Mesenchymal stem cell (in vitro differentiated cells and primary cell): ENCODE measurements around the gene MRO.

Experiments used
- DNase-seq: peaks from one replicate; pipeline ENCODE4 v3.0.0-alpha.2; 2013
- H2AFZ ChIP-seq: one replicate; pipeline ENCODE4 v1.6.1; 2013; ENCODE audit warnings: low read depth, mild to moderate bottlenecking, control low read depth, inconsistent platforms, low read length, moderate library complexity
- H2AK5ac ChIP-seq: 2 replicates; pipeline ENCODE4 v1.6.1; 2013; ENCODE audit warnings: low read length, moderate library complexity, mild to moderate bottlenecking, inconsistent platforms; ENCODE audit not compliant: severe bottlenecking
- H2BK120ac ChIP-seq: one replicate; pipeline ENCODE4 v1.6.1; 2013; ENCODE audit warnings: low read depth, mild to moderate bottlenecking, inconsistent platforms, low read length, moderate library complexity
- H2BK12ac ChIP-seq, 2 experiments: one replicate each; pipeline ENCODE4 v1.6.1; 2013; ENCODE audit warnings: inconsistent platforms in 2 of 2, low read length in 2 of 2, mild to moderate bottlenecking in 2 of 2, moderate library complexity in 2 of 2, control low read depth in 1 of 2
- H2BK15ac ChIP-seq: one replicate; pipeline ENCODE4 v1.6.1; 2013; ENCODE audit warnings: mild to moderate bottlenecking, low read depth, inconsistent platforms; ENCODE audit not compliant: poor library complexity, severe bottlenecking
- H2BK5ac ChIP-seq: 2 replicates; pipeline ENCODE4 v1.6.1; 2013; ENCODE audit warnings: low read depth, mild to moderate bottlenecking, low read length, control low read depth, inconsistent platforms; ENCODE audit not compliant: poor library complexity, severe bottlenecking
- H3K14ac ChIP-seq, 2 experiments: one replicate each; pipeline ENCODE4 v1.6.1; 2013; ENCODE audit warnings: inconsistent platforms in 2 of 2, low read length in 2 of 2, control low read depth in 1 of 2, mild to moderate bottlenecking in 1 of 2, moderate library complexity in 1 of 2
- H3K18ac ChIP-seq, 2 experiments: one replicate each; pipeline ENCODE4 v1.6.1; 2013; ENCODE audit warnings: inconsistent platforms in 2 of 2, low read length in 2 of 2, control low read depth in 1 of 2, low read depth in 1 of 2, mild to moderate bottlenecking in 1 of 2
- H3K23ac ChIP-seq, 2 experiments: one replicate each; pipeline ENCODE4 v1.6.1; 2013; ENCODE audit warnings: inconsistent platforms in 2 of 2, low read length in 2 of 2, mild to moderate bottlenecking in 2 of 2, moderate library complexity in 2 of 2, control low read depth in 1 of 2
- H3K27ac ChIP-seq: 2 replicates; pipeline ENCODE4 v1.5.1; 2013; ENCODE audit warnings: mild to moderate bottlenecking, moderate library complexity, low read length, control low read depth, inconsistent platforms; ENCODE audit not compliant: poor library complexity, severe bottlenecking
- H3K27me3 ChIP-seq, 2 experiments: 2 replicates each; pipeline versions ENCODE4 v1.6.1 to v1.7.0; 2013; ENCODE audit warnings: low read length in 2 of 2, mild to moderate bottlenecking in 2 of 2, moderate library complexity in 2 of 2, control low read depth in 1 of 2, inconsistent platforms in 1 of 2; ENCODE audit not compliant: control insufficient read depth in 1 of 2, insufficient read depth in 1 of 2
- H3K36me3 ChIP-seq, 2 experiments: 2 replicates each; pipeline versions ENCODE4 v1.6.1 to v1.7.0; 2013; ENCODE audit warnings: low read length in 2 of 2, control low read depth in 1 of 2, inconsistent platforms in 1 of 2, low read depth in 1 of 2, mild to moderate bottlenecking in 1 of 2; ENCODE audit not compliant: insufficient read depth in 2 of 2, control insufficient read depth in 1 of 2
- H3K4ac ChIP-seq, 2 experiments: one replicate each; pipeline ENCODE4 v1.6.1; 2013; ENCODE audit warnings: inconsistent platforms in 2 of 2, low read length in 2 of 2, mild to moderate bottlenecking in 2 of 2, moderate library complexity in 2 of 2, control low read depth in 1 of 2, low read depth in 1 of 2
- H3K4me1 ChIP-seq: 2 replicates; pipeline ENCODE4 v1.6.1; 2013; ENCODE audit warnings: low read depth, low read length, control low read depth; ENCODE audit not compliant: control insufficient read depth, insufficient read depth
- H3K4me2 ChIP-seq: 2 replicates; pipeline ENCODE4 v1.6.1; 2013; ENCODE audit warnings: low read length, mild to moderate bottlenecking, inconsistent platforms; ENCODE audit not compliant: poor library complexity, severe bottlenecking
- H3K4me3 ChIP-seq, 2 experiments: 2 replicates each; pipeline versions ENCODE4 v1.5.1 to v1.7.0; 2013; ENCODE audit warnings: low read length in 2 of 2, mild to moderate bottlenecking in 2 of 2, control low read depth in 1 of 2, low read depth in 1 of 2; ENCODE audit not compliant: insufficient read depth in 1 of 2
- H3K79me1 ChIP-seq: replicated peaks from 2 replicates; pipeline ENCODE4 v1.6.1; 2013; ENCODE audit warnings: mild to moderate bottlenecking, control low read depth, low read length, inconsistent platforms; ENCODE audit not compliant: poor library complexity, severe bottlenecking
- H3K9ac ChIP-seq: 2 replicates; pipeline ENCODE4 v1.7.0; 2013; ENCODE audit warnings: mild to moderate bottlenecking, low read length, moderate library complexity
- H3K9me3 ChIP-seq: 2 replicates; pipeline ENCODE4 v1.7.0; 2013; ENCODE audit warnings: mild to moderate bottlenecking, low read length; ENCODE audit not compliant: control insufficient read depth
- H4K8ac ChIP-seq: one replicate; pipeline ENCODE4 v1.6.1; 2013; ENCODE audit warnings: inconsistent platforms, mild to moderate bottlenecking, low read length, moderate library complexity
- H4K91ac ChIP-seq: one replicate; pipeline ENCODE4 v1.6.1; 2013; ENCODE audit warnings: mild to moderate bottlenecking, low read length, inconsistent platforms
- WGBS: methylation state at CpG from one replicate; pipeline ENCODE4 v1.1.7; 2013; ENCODE audit warnings: mixed read lengths; 5-methylcytosine and 5-hydroxymethylcytosine counted together

The MRO gene

DNA sequence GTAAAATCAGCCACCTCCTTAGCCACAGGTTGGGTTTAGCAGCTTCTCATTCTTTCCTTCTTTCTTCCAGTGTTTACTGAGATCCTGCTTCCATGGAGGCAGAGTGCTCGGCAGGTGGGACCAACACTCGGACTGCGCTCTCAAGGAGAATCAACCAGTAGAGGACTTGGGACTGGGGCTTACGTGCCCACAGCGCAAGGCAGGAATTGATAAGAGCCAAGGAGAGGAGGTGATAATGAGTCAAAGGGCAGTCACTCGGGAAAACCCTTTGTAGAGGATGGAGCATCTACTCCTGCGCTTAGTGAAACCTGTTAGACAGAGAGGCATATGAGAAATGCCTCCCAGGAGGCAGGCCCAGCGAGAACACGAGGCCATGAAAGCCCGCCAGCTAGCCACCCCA, 2.9 kb upstream of the MRO start:
- Histone ChIP-seq H3K27me3 (no peaks in the 10 kb centered on the region), H2BK120ac (no peak overlapping the region), H3K79me1 (no peaks in the 10 kb centered on the region), H3K9ac (no peak overlapping the region), H3K18ac (no peak overlapping the region), H4K8ac (no peak overlapping the region), H2BK12ac (no peak overlapping the region), H3K23ac (no peak overlapping the region), H3K14ac (no peak overlapping the region), H3K36me3 (no peaks in the 10 kb centered on the region), H2AK5ac (no peak overlapping the region), H2BK5ac (no peak overlapping the region), H3K4me3 (no peak overlapping the region), H3K4me2 (no peak overlapping the region), H4K91ac (no peak overlapping the region), H3K9me3 (no peaks in the 10 kb centered on the region), H3K27ac (no peak overlapping the region), H3K4me1 (peaks cover 4% of the 10 kb centered on the region), H2BK15ac (no peak overlapping the region), H2AFZ (no peak overlapping the region), H3K4ac (no peak overlapping the region)
- no peak for DNase-seq
- WGBS = 86% methylated on average over 10 of the region's 10 CpGs

DNA sequence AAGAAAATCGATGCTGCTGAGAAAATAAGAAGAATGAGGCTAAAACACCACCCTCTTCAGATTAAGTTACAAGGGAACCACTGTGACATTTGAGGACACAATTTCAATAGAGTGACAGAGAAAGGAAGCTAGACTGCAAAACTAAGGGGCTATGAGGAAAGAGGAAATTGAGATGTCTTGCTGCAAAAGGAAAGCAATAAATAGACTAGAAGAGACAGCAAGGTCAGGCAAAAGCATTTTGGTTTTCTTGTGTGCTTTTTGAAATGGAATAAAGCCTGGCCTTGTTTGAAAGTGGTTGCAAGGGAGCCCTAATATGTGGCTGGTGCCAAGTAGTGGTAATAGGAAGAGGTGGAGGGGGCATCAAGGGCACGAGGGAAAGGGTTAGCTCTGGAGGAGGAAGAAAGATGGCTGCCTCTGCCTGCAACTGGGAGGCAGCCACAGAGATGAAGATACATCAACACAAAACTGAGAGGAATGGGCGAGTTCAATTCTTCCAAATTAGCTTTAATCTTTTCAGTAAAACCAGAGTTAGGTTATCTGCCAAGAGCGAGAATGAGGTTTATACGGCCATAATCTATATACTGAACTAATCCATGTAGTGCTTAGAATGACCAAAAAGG, 1.2 kb upstream of the MRO start:
- no peaks in the 10 kb centered on the region for H3K79me1 ChIP-seq
- peaks cover 8% of the 10 kb centered on the region for H3K4me1 ChIP-seq
- peak overlapping the region in 1 of 2 experiments; percentile 27 for H3K23ac ChIP-seq
- no peak overlapping the region for H3K4ac ChIP-seq
- no peaks in the 10 kb centered on the region for H3K27me3 ChIP-seq
- H3K14ac ChIP-seq = no peak overlapping the region
- no peak overlapping the region for H2BK120ac ChIP-seq
- no peaks in the 10 kb centered on the region for H3K9me3 ChIP-seq
- no peak overlapping the region for H3K27ac ChIP-seq
- no peak overlapping the region for H2BK5ac ChIP-seq
- peak overlapping the region; percentile 3 for H4K8ac ChIP-seq
- 78% methylated on average over 5 of the region's 5 CpGs for whole genome bisulfite sequencing
- DNase-seq = no peak
- H2AFZ ChIP-seq = no peak overlapping the region
- H3K9ac ChIP-seq = no peak overlapping the region
- no peak overlapping the region for H2BK15ac ChIP-seq
- no peak overlapping the region for H3K4me2 ChIP-seq
- H2AK5ac ChIP-seq = no peak overlapping the region
- no peak overlapping the region for H2BK12ac ChIP-seq
- H3K4me3 ChIP-seq = no peak overlapping the region
- H3K18ac ChIP-seq = no peak overlapping the region
- H4K91ac ChIP-seq = no peak overlapping the region
- H3K36me3 ChIP-seq = no peaks in the 10 kb centered on the region

DNA sequence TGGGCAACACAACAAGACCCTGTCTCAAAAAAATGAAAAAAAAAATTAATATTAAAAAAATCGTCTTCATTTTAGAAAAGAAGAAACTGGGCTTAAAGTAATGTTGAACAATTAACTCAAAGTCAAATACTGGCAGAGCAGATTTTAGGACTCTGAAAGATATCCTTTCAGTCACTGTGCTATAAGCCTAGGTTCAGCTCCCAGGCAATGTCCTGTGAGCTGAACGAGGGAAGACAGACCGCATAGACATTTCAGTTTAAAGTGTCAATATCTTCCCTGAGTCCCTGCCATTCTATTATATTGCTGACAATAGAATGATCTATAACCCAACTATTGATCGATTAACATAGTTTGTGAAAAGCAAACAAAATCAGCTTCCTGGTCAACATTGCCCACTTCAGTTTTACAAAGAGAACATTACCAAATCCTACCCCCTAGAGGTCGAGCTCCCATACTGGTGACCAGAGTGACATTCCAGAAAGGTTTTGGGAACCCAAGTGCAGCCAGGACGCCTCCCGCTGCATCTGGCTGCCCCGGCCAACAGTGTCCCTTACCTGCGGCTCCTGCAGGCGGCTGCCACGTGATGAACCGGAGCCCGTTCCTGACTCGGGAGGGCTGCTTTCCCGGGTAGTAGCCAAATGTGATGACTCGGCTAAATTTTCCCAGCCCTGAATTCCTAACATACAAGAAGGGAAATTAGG, 639 bp downstream of the MRO start:
- Histone ChIP-seq H3K27me3 (no peaks in the 10 kb centered on the region), H2AK5ac (no peak overlapping the region), H2AFZ (peak overlapping the region; percentile 95), H3K14ac (no peak overlapping the region), H2BK15ac (peak overlapping the region; percentile 28), H3K4me1 (peaks cover 8% of the 10 kb centered on the region), H3K9ac (peak overlapping the region; percentile 76), H3K4me3 (peak overlapping the region in 1 of 2 experiments; percentile 76), H2BK120ac (no peak overlapping the region), H3K36me3 (no peaks in the 10 kb centered on the region), H3K23ac (no peak overlapping the region), H4K8ac (no peak overlapping the region), H4K91ac (no peak overlapping the region), H3K18ac (no peak overlapping the region), H2BK5ac (no peak overlapping the region), H3K4me2 (peak overlapping the region; percentile 72), H3K9me3 (no peaks in the 10 kb centered on the region), H3K4ac (no peak overlapping the region), H2BK12ac (no peak overlapping the region), H3K27ac (no peak overlapping the region), H3K79me1 (no peaks in the 10 kb centered on the region)
- peak; percentile 1 for DNase-seq
- 26% methylated on average over 12 of the region's 16 CpGs for WGBS

DNA sequence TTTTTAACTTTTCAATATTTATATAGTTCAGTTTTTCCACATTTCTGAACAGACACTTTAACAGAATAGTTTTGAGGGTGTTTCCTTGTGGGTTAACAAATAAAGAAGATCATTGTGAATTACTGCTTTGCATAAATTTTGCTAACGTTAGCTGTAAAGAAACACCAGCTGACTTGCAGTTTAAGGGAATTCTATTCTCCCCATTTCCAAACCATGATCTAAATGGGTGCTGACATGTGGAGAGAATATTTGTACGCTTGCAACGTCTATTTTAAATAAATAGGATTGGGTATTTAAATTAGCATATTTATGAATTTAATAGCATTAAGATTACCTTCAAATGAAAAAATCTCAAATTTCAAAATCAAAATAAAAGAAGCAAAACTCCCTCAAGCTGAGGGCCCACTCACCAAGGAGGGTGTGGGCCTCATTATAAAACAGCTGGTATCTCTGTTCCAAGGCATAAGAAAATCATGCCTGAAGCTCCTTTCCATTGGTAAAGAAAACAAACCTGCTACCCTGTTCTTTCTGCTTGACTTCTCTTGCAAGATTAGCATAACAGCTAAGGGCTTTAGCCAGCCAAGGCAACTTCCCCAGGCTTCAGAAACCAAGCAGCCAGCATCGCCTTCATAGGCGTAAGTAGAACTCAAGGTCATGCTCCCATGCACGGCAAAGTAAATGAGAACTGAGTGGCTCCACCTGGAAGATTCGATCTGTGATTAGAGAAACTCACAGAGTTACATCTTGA, 3.2 kb downstream of the MRO start:
- H3K36me3 ChIP-seq = no peaks in the 10 kb centered on the region
- no peak overlapping the region for H2AK5ac ChIP-seq
- no peaks in the 10 kb centered on the region for H3K27me3 ChIP-seq
- no peak overlapping the region for H2BK120ac ChIP-seq
- no peak overlapping the region for H4K91ac ChIP-seq
- H3K4me1 ChIP-seq = peaks cover 8% of the 10 kb centered on the region
- H3K9ac ChIP-seq = no peak overlapping the region
- DNase-seq = no peak
- H3K9me3 ChIP-seq = no peaks in the 10 kb centered on the region
- H3K23ac ChIP-seq = no peak overlapping the region
- H3K27ac ChIP-seq = peak overlapping the region; percentile 60
- no peak overlapping the region for H2BK15ac ChIP-seq
- no peak overlapping the region for H4K8ac ChIP-seq
- H3K14ac ChIP-seq = no peak overlapping the region
- H3K18ac ChIP-seq = no peak overlapping the region
- H3K79me1 ChIP-seq = no peaks in the 10 kb centered on the region
- H3K4me3 ChIP-seq = no peak overlapping the region
- WGBS = 92% methylated on average over 3 of the region's 7 CpGs
- no peak overlapping the region for H2AFZ ChIP-seq
- H3K4me2 ChIP-seq = peak overlapping the region; percentile 10
- H2BK12ac ChIP-seq = no peak overlapping the region
- H3K4ac ChIP-seq = no peak overlapping the region
- no peak overlapping the region for H2BK5ac ChIP-seq
